ENCODE data around the gene MDC1. TPM values are rescaled to one million over a fixed set of nuclear protein-coding genes. Genes with fewer than 3 reads are reported as not detected.
A peak's percentile ranks its signal among the peaks of the same experiment; 100 is the strongest.

The MDC1 gene
- total RNA-seq, 1 donor from 2014 or later: 51.7 TPM

DNA sequence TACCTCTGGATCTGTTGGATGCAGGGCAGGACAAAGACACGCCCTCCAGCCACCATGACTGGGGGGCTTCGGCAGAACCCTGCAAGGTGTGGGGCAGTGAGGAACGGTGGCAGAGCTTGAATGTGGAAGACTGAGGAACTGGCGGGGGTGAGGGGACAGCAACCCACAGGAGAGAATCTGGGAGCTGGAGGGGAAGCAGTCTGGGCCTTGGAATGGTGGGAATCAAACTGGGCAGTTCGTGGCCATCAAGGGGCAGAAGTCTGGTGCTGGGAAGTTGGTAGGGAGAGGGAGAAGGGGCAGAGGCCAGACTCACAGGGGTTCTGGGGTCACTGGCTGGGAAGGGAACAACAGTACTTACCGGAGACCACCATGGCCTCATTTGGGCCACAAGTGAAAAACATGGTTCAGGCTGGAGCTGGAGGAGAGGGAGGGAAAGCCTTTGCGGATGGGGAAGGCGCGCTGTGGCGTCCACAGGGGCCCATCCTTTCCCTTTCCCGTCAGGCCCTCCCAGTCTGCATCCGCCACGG, 24.8 kb upstream of the MDC1 start:
- Mint-ChIP-seq H3K27ac (ENCODE audit: unreplicated experiment) (peak overlapping the region; percentile 94), H3K4me1 (ENCODE audit: unreplicated experiment) (peaks cover 37% of the 10 kb centered on the region), H3K9me3 (ENCODE audit: unreplicated experiment) (no peaks in the 10 kb centered on the region), H3K36me3 (ENCODE audit: low read depth, unreplicated experiment) (peaks cover 35% of the 10 kb centered on the region), H3K27me3 (ENCODE audit: unreplicated experiment) (peaks cover under 1% of the 10 kb centered on the region), H3K4me3 (ENCODE audit: unreplicated experiment) (peak overlapping the region; percentile 98)
- TF ChIP-seq, protein P1, sequence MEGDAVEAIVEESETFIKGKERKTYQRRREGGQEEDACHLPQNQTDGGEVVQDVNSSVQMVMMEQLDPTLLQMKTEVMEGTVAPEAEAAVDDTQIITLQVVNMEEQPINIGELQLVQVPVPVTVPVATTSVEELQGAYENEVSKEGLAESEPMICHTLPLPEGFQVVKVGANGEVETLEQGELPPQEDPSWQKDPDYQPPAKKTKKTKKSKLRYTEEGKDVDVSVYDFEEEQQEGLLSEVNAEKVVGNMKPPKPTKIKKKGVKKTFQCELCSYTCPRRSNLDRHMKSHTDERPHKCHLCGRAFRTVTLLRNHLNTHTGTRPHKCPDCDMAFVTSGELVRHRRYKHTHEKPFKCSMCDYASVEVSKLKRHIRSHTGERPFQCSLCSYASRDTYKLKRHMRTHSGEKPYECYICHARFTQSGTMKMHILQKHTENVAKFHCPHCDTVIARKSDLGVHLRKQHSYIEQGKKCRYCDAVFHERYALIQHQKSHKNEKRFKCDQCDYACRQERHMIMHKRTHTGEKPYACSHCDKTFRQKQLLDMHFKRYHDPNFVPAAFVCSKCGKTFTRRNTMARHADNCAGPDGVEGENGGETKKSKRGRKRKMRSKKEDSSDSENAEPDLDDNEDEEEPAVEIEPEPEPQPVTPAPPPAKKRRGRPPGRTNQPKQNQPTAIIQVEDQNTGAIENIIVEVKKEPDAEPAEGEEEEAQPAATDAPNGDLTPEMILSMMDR (IDR thresholded peaks at IDR 0.05; ENCODE audit: unreplicated experiment): no peak
- DNase-seq (ENCODE audit: low spot score): no peak

DNA sequence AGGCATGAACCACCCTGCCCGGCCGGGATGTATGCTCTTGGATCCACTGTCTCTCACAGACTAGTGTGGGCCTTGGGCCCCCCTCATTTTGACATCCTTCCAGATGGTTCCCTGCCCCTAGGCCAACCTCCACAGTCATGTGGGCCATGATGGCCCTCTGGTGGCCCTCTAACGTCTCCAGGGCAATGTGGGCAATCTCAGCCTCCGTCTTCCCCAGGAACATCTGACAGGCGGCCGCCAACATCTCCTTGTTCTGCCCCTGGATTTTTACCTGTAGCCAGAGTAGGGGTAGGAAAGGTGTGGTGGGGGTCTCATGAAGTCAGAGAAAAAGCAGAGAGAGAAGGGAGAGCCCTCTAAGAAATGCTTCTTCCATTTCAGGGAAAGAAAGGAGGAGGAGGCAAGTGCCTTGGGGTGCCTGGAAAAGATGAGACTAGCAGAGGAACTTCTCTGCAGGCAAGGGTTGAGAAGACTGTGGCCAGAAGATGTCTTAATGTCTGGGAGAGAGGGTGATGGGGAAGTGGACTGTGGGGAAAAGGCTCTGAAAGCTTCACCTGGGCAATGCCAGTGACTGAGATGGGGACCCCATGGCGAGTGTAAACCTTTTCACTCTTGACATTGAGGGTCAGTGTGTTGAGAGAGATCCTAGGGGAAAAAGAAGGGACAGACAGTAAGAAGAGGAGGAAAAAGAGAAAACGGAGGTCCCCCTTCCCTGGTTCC, 24.1 kb upstream of the MDC1 start:
- DNase-seq (ENCODE audit: low spot score): no peak
- H3K36me3 Mint-ChIP-seq (ENCODE audit: low read depth, unreplicated experiment): peaks cover 37% of the 10 kb centered on the region
- H3K4me3 Mint-ChIP-seq (ENCODE audit: unreplicated experiment): peak overlapping the region; percentile 98
- peaks cover 3% of the 10 kb centered on the region for H3K27me3 Mint-ChIP-seq (ENCODE audit: unreplicated experiment)
- TF ChIP-seq, protein P1 (IDR thresholded peaks at IDR 0.05; ENCODE audit: unreplicated experiment): no peak
- peak overlapping the region; percentile 94 for H3K27ac Mint-ChIP-seq (ENCODE audit: unreplicated experiment)
- H3K9me3 Mint-ChIP-seq (ENCODE audit: unreplicated experiment): no peaks in the 10 kb centered on the region
- peaks cover 38% of the 10 kb centered on the region for H3K4me1 Mint-ChIP-seq (ENCODE audit: unreplicated experiment)

DNA sequence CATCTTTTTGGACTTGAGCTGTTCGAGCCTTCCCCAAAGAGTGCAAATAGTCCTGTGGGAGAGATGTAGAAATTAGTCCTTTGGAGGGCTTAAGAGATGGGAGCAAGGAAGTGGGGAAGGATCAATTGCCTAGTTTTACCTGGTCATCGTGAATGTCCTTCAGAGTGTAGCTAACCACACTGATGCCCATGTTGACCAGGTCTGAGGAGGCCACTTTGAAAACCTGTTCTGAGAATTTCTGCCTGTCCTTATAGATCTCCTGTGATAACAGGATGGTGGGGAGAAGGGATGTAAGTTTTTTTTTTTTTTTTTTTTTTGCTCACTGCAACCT, 23.4 kb upstream of the MDC1 start:
- TF ChIP-seq, protein P1 (IDR thresholded peaks at IDR 0.05; ENCODE audit: unreplicated experiment): no peak
- peaks cover 3% of the 10 kb centered on the region for H3K27me3 Mint-ChIP-seq (ENCODE audit: unreplicated experiment)
- peaks cover 38% of the 10 kb centered on the region for H3K4me1 Mint-ChIP-seq (ENCODE audit: unreplicated experiment)
- peak overlapping the region; percentile 86 for H3K27ac Mint-ChIP-seq (ENCODE audit: unreplicated experiment)
- no peak for DNase-seq (ENCODE audit: low spot score)
- no peaks in the 10 kb centered on the region for H3K9me3 Mint-ChIP-seq (ENCODE audit: unreplicated experiment)
- peaks cover 37% of the 10 kb centered on the region for H3K36me3 Mint-ChIP-seq (ENCODE audit: low read depth, unreplicated experiment)
- H3K4me3 Mint-ChIP-seq (ENCODE audit: unreplicated experiment): peak overlapping the region; percentile 83

DNA sequence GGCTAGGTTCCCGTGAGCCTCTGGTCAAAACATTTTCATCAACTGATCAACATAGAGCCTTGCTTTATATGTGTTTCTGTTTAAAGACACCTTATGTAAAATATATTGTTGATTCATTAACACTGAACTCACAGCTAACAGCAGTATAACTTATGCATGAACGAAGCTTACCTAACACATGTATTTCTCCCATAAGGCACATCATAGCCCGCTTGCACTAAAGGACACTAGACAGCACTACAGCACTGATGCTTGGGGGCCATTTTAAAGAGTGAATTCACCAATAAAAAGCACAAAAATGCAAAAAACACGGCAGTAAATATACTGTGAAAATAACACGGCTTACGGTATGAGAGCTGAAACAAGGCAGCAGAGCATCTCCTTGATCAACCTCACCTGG, 21.5 kb upstream of the MDC1 start:
- H3K27me3 Mint-ChIP-seq (ENCODE audit: unreplicated experiment): peaks cover 3% of the 10 kb centered on the region
- H3K9me3 Mint-ChIP-seq (ENCODE audit: unreplicated experiment): no peaks in the 10 kb centered on the region
- H3K4me3 Mint-ChIP-seq (ENCODE audit: unreplicated experiment): peak overlapping the region; percentile 51
- no peak overlapping the region for H3K27ac Mint-ChIP-seq (ENCODE audit: unreplicated experiment)
- TF ChIP-seq, protein P1 (IDR thresholded peaks at IDR 0.05; ENCODE audit: unreplicated experiment): no peak
- H3K36me3 Mint-ChIP-seq (ENCODE audit: low read depth, unreplicated experiment): peaks cover 41% of the 10 kb centered on the region
- peaks cover 38% of the 10 kb centered on the region for H3K4me1 Mint-ChIP-seq (ENCODE audit: unreplicated experiment)
- no peak for DNase-seq (ENCODE audit: low spot score)

DNA sequence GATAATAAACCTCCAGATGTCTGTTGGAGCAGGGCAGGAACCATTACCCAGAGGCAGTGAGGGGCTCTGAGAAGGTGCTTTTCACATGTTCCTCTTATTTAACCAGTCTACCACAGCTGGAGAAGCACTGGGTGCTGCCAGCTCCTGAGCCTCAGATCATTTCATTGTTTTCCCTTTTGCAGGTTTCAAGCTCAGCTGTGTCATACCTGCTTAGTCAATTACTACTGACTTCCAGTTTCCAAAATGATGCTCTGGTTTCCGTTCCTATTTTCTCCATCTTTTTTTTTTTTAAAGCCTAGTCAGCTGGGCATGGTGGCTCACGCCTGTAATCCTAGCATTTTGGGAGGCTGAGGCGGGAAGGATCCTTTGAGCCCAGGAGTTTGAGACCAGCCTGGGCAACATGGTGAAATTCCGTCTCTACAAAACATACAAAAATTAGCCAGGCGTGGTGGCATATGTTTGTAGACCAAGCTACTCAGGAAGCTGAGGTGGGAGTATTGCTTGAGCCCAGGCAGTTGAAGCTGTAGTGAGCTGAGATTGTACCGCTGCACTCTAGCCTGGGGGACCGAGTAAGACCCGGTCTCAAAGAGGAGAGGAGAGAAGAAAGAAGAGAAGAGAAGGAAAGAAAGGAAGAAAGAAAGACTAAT, 18.7 kb upstream of the MDC1 start:
- Mint-ChIP-seq H3K27me3 (ENCODE audit: unreplicated experiment) (peaks cover 3% of the 10 kb centered on the region), H3K4me3 (ENCODE audit: unreplicated experiment) (no peak overlapping the region), H3K36me3 (ENCODE audit: low read depth, unreplicated experiment) (peaks cover 38% of the 10 kb centered on the region), H3K9me3 (ENCODE audit: unreplicated experiment) (no peaks in the 10 kb centered on the region), H3K4me1 (ENCODE audit: unreplicated experiment) (peaks cover 22% of the 10 kb centered on the region), H3K27ac (ENCODE audit: unreplicated experiment) (no peak overlapping the region)
- TF ChIP-seq, protein P1 (IDR thresholded peaks at IDR 0.05; ENCODE audit: unreplicated experiment): no peak
- no peak for DNase-seq (ENCODE audit: low spot score)
